NK-92 treated with Interleukin-12 subunit alpha and Interleukin-12 subunit beta, amount 100 ng/mL, for 24 hours (cell line): ENCODE measurements around the gene MGMT.

Source experiments
- DNase-seq: peaks from one replicate; lab custom pipeline; 2025; lab: John Stamatoyannopoulos, UW

The MGMT gene

GRCh38 chr10:129807211-129807610, 340.2 kb downstream of the MGMT start:
- no peak for DNase-seq

DNA sequence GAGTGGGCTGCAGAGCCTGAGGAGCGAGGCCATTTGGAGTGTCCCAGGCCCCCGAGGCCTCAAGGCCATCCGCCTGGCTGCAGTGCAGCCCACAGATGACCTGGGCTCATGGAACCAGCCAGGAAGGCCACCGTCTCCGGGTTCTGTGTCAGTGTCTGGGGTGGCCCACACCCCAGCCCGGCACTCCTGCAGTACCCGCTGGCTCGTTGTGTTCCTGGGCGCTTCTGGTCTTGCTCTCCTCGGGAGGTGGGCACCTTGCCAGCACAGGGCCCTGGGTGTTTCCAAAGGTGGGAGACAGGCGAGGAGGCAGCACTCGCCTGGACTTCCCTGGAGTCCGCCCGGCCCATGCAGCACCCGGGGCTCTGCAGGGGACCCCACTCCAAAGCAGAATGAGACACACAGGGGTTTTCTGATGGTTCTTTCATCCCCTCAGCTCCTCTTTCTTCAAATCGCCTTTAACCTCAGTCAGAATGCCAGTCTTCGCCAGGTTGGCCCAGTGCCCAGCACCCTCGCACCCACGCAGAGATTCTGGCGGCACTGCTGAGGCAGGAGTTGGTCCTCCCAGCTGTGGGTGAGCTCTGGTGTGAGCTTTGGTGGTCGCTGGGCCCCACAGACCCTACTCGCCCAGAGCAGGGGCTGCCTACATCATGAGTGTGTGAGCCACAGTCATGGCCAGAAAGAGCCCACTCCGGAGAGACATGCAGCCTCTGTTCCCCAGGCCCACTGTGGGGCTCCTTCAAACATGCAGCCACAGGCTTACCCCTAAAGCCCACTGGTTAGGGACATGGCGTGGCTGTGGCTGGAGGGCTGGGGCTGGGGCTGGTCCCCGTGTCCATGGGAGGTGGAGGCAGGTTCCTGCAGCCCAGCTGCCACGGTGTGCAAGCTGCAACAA, 341.3 kb downstream of the MGMT start:
- DNase-seq = no peak

DNA sequence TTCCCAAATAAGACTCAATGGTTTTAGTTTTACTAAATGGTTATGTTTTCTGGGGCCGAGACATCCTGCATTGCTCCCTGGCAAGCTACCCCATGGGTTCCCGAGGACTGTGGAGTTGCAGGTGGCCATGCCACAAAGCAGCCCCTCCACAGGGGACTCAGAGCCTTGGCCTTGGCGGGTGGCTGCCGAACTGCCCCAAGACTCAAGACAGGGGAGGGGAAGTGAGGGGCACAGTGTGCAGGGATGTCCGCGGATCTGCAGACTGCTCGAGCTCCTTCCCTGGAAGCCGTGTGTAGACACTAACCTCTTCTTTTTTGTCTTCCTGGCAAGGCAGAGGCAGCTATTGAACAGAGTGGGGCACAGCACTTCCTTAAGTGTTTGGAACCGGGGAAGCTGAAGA, 342.4 kb downstream of the MGMT start:
- DNase-seq = no peak

DNA sequence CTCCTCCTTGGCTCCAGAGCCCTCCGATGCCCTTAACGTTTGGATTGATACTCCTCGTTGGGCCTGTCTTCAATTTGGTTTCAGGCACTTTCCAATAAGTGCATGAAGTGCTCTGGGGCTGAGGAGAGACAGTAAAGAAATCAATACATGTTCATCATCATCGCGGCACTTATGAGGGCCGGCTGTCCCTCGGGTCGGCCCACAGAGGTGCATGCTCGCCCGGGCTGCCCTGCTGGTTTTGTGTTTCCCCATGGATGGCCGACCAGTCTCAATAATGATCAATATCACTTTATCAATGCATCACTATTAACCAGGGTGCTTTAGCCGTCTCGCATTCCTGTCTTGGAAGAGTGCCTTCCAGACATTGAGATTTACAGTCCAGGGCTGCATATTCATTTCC, 342.8 kb downstream of the MGMT start:
- DNase-seq = no peak

GRCh38 chr10:129811208-129811607, 344.2 kb downstream of the MGMT start:
- DNase-seq = no peak

GRCh38 chr10:129812398-129812797, 345.4 kb downstream of the MGMT start:
- DNase-seq = no peak

- DNase-seq = no peak
These were observed 347.9 kb downstream of the MGMT start for GRCh38 chr10:129814681-129815646.

DNA sequence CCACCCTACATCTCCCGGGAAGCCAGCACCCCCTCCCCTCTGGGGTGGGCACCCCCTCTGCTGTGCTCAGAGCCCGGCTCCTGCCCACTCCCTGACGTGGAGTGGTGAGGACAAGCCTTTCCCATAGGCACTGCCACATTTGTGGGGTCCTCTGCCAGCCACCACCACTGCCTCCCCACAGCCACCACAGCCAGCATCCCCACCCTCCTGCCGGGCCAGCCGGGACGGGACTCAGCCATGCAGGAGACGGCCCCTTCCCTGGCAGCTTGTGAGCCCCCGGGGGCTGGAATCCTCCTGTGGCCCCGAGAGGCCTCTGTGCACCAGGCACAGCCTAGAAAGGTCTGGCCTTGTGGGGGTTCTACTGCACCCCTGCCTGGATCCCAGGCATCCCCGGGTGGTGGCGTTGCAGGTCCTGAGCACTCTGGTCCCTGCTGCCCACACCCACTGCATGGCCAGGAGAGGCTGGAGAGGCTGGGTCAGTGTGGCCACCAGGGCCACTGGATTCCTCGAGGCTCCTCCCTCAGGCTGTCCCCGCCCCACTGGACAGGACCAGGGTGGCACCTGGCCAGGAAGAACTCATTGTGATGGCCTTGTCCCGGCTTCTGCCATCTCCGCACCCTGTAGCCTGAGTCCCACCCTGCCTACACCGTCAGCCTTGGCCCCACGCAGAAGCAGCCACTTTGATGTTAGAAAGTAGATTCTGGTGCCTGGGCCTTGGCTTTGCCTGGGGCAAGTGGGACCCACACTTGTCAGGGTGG, 349.0 kb downstream of the MGMT start:
- DNase-seq = no peak

DNA sequence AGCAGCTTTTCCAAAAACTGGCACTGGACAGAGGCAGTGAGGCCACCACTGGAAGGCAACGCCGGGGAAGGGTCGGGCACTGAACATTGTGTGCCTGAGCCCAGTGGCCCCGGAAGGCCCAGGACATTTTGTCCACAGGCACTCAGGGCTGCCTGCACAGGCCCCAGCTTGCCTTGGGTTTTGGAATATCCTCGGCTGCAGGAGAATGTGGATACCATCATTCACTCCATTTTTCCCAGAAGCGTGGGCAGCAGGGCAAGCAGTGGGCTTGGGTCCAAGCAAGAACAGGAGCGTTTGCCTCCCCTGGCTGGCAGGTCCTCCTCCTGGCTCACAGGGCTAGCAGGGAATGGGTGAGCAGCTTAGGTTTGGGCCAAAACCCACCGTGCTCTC, 349.6 kb downstream of the MGMT start:
- DNase-seq = no peak
